AG04449 (cell line): ENCODE measurements around the gene SARNP.
A peak's percentile ranks its signal among the peaks of the same experiment; 100 is the strongest.

Source experiments
- CTCF ChIA-PET: fragments of 350-600 bp; formaldehyde crosslinking; extraction: SDS; loops from one replicate; lab custom pipeline; 2021; ENCODE audit warnings: antibody characterized with exemption; lab: Yijun Ruan, JAX
- POLR2A ChIA-PET: fragments of 400-600, 350-600 bp; formaldehyde crosslinking; extraction: SDS; loops from one replicate; lab custom pipeline; 2020; ENCODE audit warnings: antibody characterized with exemption, inconsistent platforms; lab: Yijun Ruan, JAX
- DNase-seq: peaks from one replicate; pipeline ENCODE4 v3.0.0-alpha.2; 2010; ENCODE audit warnings: low read depth, low spot score
- H3K4me3 ChIP-seq: 2 replicates; pipeline ENCODE4 v1.5.1; 2011; ENCODE audit warnings: low read depth, mild to moderate bottlenecking, control low read depth, low read length
- CTCF ChIP-seq: IDR thresholded peaks from one replicate; pipeline ENCODE4 v1.5.1; 2011; ENCODE audit warnings: mild to moderate bottlenecking, moderate library complexity, low read length, control low read depth, inconsistent platforms; ENCODE audit not compliant: insufficient read depth; ENCODE audit errors: missing control alignments

The SARNP gene

GRCh38 chr12:55719371-55719770, 98.2 kb downstream of the SARNP start:
- no peak overlapping the region for H3K4me3 ChIP-seq
- CTCF ChIA-PET, result interaction anchor here (0.7 to 7.1 kb wide), 7 partner anchors 9 to 72 kb away, joined by 3 to 79 read pairs (median 5); partner anchors contain the start of gene CD63
- TF ChIP-seq CTCF, result no peak
- POLR2A ChIA-PET, result interaction anchor here (1.0 to 3.0 kb wide), 2 partner anchors 10 to 255 kb away, joined by 3 to 39 read pairs; partner anchors contain the start of genes CD63 and RAB5B
- DNase-seq, result no peak

- ChIA-PET POLR2A (interaction anchor here (1.0 to 3.0 kb wide), 2 partner anchors 11 to 255 kb away, joined by 3 to 39 read pairs; partner anchors contain the start of genes CD63 and RAB5B), CTCF (interaction anchor here (0.7 to 7.1 kb wide), 4 partner anchors 11 to 62 kb away, joined by 3 to 79 read pairs (median 8); partner anchors contain the start of gene CD63)
- no peak for TF ChIP-seq CTCF
- H3K4me3 ChIP-seq, result no peak overlapping the region
- no peak for DNase-seq
Observed at GRCh38 chr12:55718624-55719275, 98.8 kb downstream of the SARNP start.

- CTCF ChIA-PET, result interaction anchor here (1.0 to 3.5 kb wide), 5 partner anchors 11 to 72 kb away, joined by 3 to 15 read pairs (median 13); partner anchors contain the start of gene CD63
- POLR2A ChIA-PET, result no interaction called here
- H3K4me3 ChIP-seq, result peak overlapping the region; percentile 15
- TF ChIP-seq CTCF, result no peak
- no peak for DNase-seq
Observed at GRCh38 chr12:55718015-55718414, 99.5 kb downstream of the SARNP start.

- CTCF ChIA-PET, result interaction anchor here (0.9 to 3.5 kb wide), 8 partner anchors 8 to 528 kb away, joined by 3 to 15 read pairs (median 6); partner anchors contain the start of gene CD63
- no peak for TF ChIP-seq CTCF
- POLR2A ChIA-PET, result interaction anchor here (2.5 kb wide), 1 partner anchor 12 kb away, joined by 18 read pairs; the partner anchor contains the start of gene CD63
- peak overlapping the region; percentile 81 for H3K4me3 ChIP-seq
- no peak for DNase-seq
Observed at GRCh38 chr12:55717011-55718007, 100.2 kb downstream of the SARNP start.

- DNase-seq, result no peak
- CTCF ChIA-PET, result interaction anchor here (0.9 to 3.5 kb wide), 10 partner anchors 8 to 528 kb away, joined by 3 to 15 read pairs (median 6); partner anchors contain the start of genes CD63 and RAB5B
- no peak for TF ChIP-seq CTCF
- POLR2A ChIA-PET, result interaction anchor here (2.5 kb wide), 1 partner anchor 13 kb away, joined by 18 read pairs; the partner anchor contains the start of gene CD63
- peak overlapping the region; percentile 81 for H3K4me3 ChIP-seq
Observed at GRCh38 chr12:55716582-55716957, 101.0 kb downstream of the SARNP start.
